Measurements from ENCODE around the gene F12.

F12 gene

GRCh38 chr5:177409043-177409801 lies at the start of gene F12:
TSS of gene F12 (minus strand) at chr5:177409564. CDS start at chr5:177409527, 37 bp downstream.
- DNase-seq, result no peak

- no peak for DNase-seq
These were observed 49.6 kb upstream of the F12 start for GRCh38 chr5:177458912-177459350.

- no peak for DNase-seq
These were observed 48.7 kb upstream of the F12 start for GRCh38 chr5:177457852-177458681.

GRCh38 chr5:177456976-177457851 lies 47.9 kb upstream of the F12 start:
- DNase-seq, result peak; percentile 40

- no peak for DNase-seq
These were observed 47.2 kb upstream of the F12 start for GRCh38 chr5:177456591-177456964.

GRCh38 chr5:177455661-177456590 lies 46.6 kb upstream of the F12 start:
- DNase-seq, result peak; percentile 82

GRCh38 chr5:177455036-177455660 lies 45.8 kb upstream of the F12 start:
- DNase-seq, result no peak

GRCh38 chr5:177454397-177455035 lies 45.2 kb upstream of the F12 start:
- DNase-seq, result peak; percentile 62

- DNase-seq, result no peak
These were observed 44.6 kb upstream of the F12 start for GRCh38 chr5:177453852-177454396.

GRCh38 chr5:177452688-177453638 lies 43.6 kb upstream of the F12 start:
- no peak for DNase-seq

GRCh38 chr5:177450667-177451424 lies 41.5 kb upstream of the F12 start:
- no peak for DNase-seq

GRCh38 chr5:177449140-177450061 lies 40.0 kb upstream of the F12 start:
- DNase-seq, result no peak

GRCh38 chr5:177448244-177448950 lies 39.0 kb upstream of the F12 start:
- no peak for DNase-seq

GRCh38 chr5:177447611-177448243 lies 38.4 kb upstream of the F12 start:
- DNase-seq, result no peak

GRCh38 chr5:177447066-177447610 lies 37.8 kb upstream of the F12 start:
- DNase-seq, result no peak
